ENCODE measurements around the gene MAP3K4.

DNA sequence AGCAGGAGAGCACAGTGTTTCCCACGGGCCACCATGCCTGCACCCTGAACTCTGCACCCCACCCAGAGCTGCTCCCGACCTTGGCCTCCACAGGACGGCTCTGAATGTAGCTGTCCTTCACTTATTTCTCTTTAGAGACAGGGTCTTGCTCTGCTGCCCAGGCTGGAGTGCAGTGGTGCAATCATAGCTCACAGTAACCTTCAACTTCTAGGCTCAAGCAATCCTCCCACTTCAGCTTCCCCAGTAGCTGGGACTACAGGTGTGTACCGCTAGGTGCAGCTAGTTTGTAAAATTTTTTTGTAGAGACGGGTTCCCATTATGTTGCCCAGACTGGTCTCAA is 151.4 kb downstream of the MAP3K4 start:
- TF ChIP-seq POLR2AphosphoS5 (IDR thresholded peaks at IDR 0.05; ENCODE audit: low read depth, low read length) (no peak), TAF1 (IDR thresholded peaks at IDR 0.05; ENCODE audit: borderline replicate concordance, low read depth, low read length) (no peak)

Data from GM12892 (cell line).